Endothelial cell of umbilical vein (primary cell): ENCODE data around the gene MRPL12. TPM values are rescaled to one million over a fixed set of nuclear protein-coding genes. Genes with fewer than 3 reads are reported as not detected.

Source experiments
- BruUV-seq: library from RNA; stranded (reverse); fragments of 400-500 nt; replicated peaks from 2 replicates; lab custom pipeline; 2021; lab: Mats Ljungman, UMichigan
- CTCF ChIA-PET: fragments of 300-600, 350-600 bp; sonication (Branson Sonifier 250); formaldehyde crosslinking; loops from one replicate; lab custom pipeline; 2021; ENCODE audit warnings: antibody characterized with exemption, inconsistent platforms; lab: Charles Lee
- POLR2A ChIA-PET: fragments of 300-600, 350-600 bp; sonication (Branson Sonifier 250); formaldehyde crosslinking; loops from one replicate; lab custom pipeline; 2021; ENCODE audit warnings: antibody characterized with exemption, inconsistent platforms; lab: Charles Lee
- DNase-seq: peaks from one replicate; pipeline ENCODE4 v3.0.0-alpha.2; 2011; ENCODE audit warnings: low read depth, low spot score
- FAIRE-seq: peaks from 2 replicates; lab custom pipeline; 2011; peaks lifted over from hg19 to GRCh38; lab: Jason Lieb, UNC
- H2AFZ ChIP-seq: 2 replicates; pipeline ENCODE4 v1.6.0; 2012; ENCODE audit warnings: low read depth, low read length, control low read depth, inconsistent platforms
- H3K27ac ChIP-seq: 2 replicates; pipeline ENCODE4 v1.5.1; 2011; ENCODE audit warnings: low read depth, mild to moderate bottlenecking, control low read depth, low read length, moderate library complexity; ENCODE audit not compliant: insufficient read depth
- H3K27me3 ChIP-seq, 2 experiments: 2 replicates each; pipeline versions ENCODE4 v1.6.0 to v1.6.1; 2011; ENCODE audit warnings: low read length in 2 of 2, mixed read lengths in 1 of 2; ENCODE audit not compliant: control insufficient read depth in 2 of 2, insufficient read depth in 2 of 2
- H3K36me3 ChIP-seq, 2 experiments: 2 replicates in 1 of 2; 3 replicates in 1 of 2; pipeline ENCODE4 v1.5.1; 2011; ENCODE audit warnings: low read length in 2 of 2, mild to moderate bottlenecking in 1 of 2, moderate library complexity in 1 of 2; ENCODE audit not compliant: control insufficient read depth in 2 of 2, insufficient read depth in 2 of 2; ENCODE audit errors: extremely low read depth in 1 of 2
- H3K4me1 ChIP-seq: 3 replicates; pipeline ENCODE4 v1.5.1; 2011; ENCODE audit warnings: mild to moderate bottlenecking, low read length; ENCODE audit not compliant: control insufficient read depth, insufficient read depth; ENCODE audit errors: extremely low read depth
- H3K4me2 ChIP-seq: 2 replicates; pipeline ENCODE4 v1.6.1; 2011; ENCODE audit warnings: low read length, control low read depth, mixed read lengths; ENCODE audit not compliant: insufficient read depth
- H3K4me3 ChIP-seq, 3 experiments: fragments of 200-600 bp in 1 of 3; sonication (generic), shearing (Covaris generic) in 1 of 3; replicated peaks in 1 of 3; 2 replicates each; pipeline ENCODE4 v1.5.1; 2011 to 2016; ENCODE audit warnings: control low read depth in 3 of 3, low read length in 3 of 3, mild to moderate bottlenecking in 2 of 3, inconsistent platforms in 1 of 3, low read depth in 1 of 3, moderate library complexity in 1 of 3; ENCODE audit not compliant: insufficient read depth in 1 of 3
- H3K79me2 ChIP-seq: 2 replicates; pipeline ENCODE4 v1.6.0; 2012; ENCODE audit warnings: low read length, inconsistent platforms; ENCODE audit not compliant: control insufficient read depth, insufficient read depth
- H3K9ac ChIP-seq: replicated peaks from 2 replicates; pipeline ENCODE3; 2011; ENCODE audit warnings: low read length, control low read depth; ENCODE audit not compliant: insufficient read depth; ENCODE audit errors: extremely low read depth
- H3K9me1 ChIP-seq: replicated peaks from 3 replicates; pipeline ENCODE4 v1.6.0; 2011; ENCODE audit warnings: mild to moderate bottlenecking, low read length; ENCODE audit not compliant: control insufficient read depth, insufficient read depth; ENCODE audit errors: extremely low read depth
- H3K9me3 ChIP-seq: replicated peaks from 2 replicates; pipeline ENCODE4 v1.5.1; 2012; ENCODE audit warnings: low read length, inconsistent platforms; ENCODE audit not compliant: control insufficient read depth, insufficient read depth
- H4K20me1 ChIP-seq: replicated peaks from 2 replicates; pipeline ENCODE3; 2011; ENCODE audit warnings: mild to moderate bottlenecking, low read length; ENCODE audit not compliant: control insufficient read depth, insufficient read depth; ENCODE audit errors: extremely low read depth
- CTCF ChIP-seq, 2 donors: IDR thresholded peaks; 1 replicate in 1 of 2; 2 replicates in 1 of 2; pipeline ENCODE4 v1.5.1; 2011; ENCODE audit warnings: low read length in 2 of 2, mild to moderate bottlenecking in 2 of 2, moderate library complexity in 2 of 2, control low read depth in 1 of 2, inconsistent platforms in 1 of 2, low read depth in 1 of 2; ENCODE audit not compliant: insufficient read depth in 1 of 2; ENCODE audit errors: extremely low read depth in 1 of 2
- EZH2 ChIP-seq: IDR thresholded peaks from 2 replicates; pipeline ENCODE4 v1.6.1; 2012; ENCODE audit warnings: borderline replicate concordance, low read depth, mild to moderate bottlenecking, moderate library complexity, low read length, inconsistent platforms; ENCODE audit not compliant: severe bottlenecking
- FOS ChIP-seq: IDR thresholded peaks from 2 replicates; pipeline ENCODE4 v1.6.1; 2011; ENCODE audit warnings: mild to moderate bottlenecking, low read length, moderate library complexity, borderline replicate concordance; ENCODE audit not compliant: insufficient read depth
- GATA2 ChIP-seq: IDR thresholded peaks from 2 replicates; pipeline ENCODE4 v1.7.0; 2011; ENCODE audit warnings: low read depth, mild to moderate bottlenecking, moderate library complexity, mixed read lengths, low read length; ENCODE audit not compliant: insufficient read length, insufficient read depth
- JUN ChIP-seq: IDR thresholded peaks from 2 replicates; pipeline ENCODE4 v1.6.1; 2011; ENCODE audit warnings: borderline replicate concordance, low read depth; ENCODE audit not compliant: insufficient read length, insufficient read depth
- MYC ChIP-seq: IDR thresholded peaks from one replicate; pipeline ENCODE4 v1.6.1; 2011; ENCODE audit warnings: mild to moderate bottlenecking, low read depth, low read length
- POLR2A ChIP-seq: IDR thresholded peaks from 2 replicates; pipeline ENCODE4 v1.6.1; 2012; ENCODE audit warnings: low read depth, mild to moderate bottlenecking, control low read depth, low read length
- POLR2AphosphoS5 ChIP-seq: IDR thresholded peaks from 2 replicates; pipeline ENCODE4 v1.6.1; 2012; ENCODE audit warnings: low read depth, mild to moderate bottlenecking, control low read depth, low read length, moderate library complexity; ENCODE audit not compliant: insufficient read depth
- dilution Hi-C: fragments of 300-500 bp; cut with MboI; formaldehyde crosslinking; loops from one replicate; pipeline ENCODE4 v1.15.0; 2019; ENCODE audit warnings: low sequenced_read_pairs; ENCODE audit not compliant: extremely low pct_ligation_motif_present
- intact Hi-C: fragments of 100-400 bp; cut with micrococcal nuclease; formaldehyde crosslinking; loops from one replicate; pipeline ENCODE4 v1.10.0; 2022
- polyA plus RNA-seq, 4 experiments: library from polyadenylated mRNA; depleted of rRNA in 3 of 4; stranded (reverse) in 3 of 4; unstranded in 1 of 4; fragments of >200 nt; gene quantifications; 2 replicates each; pipeline versions ENCODE4 v1.2.1 to v1.2.3, GENCODE V29; 2011 to 2012; ENCODE audit warnings: missing spikeins in 1 of 4
- total RNA-seq: library from RNA; stranded (reverse); gene quantifications from 2 replicates; pipeline ENCODE4 v1.2.3, GENCODE V29; 2021
- TF ChIP-seq, protein P1 (sequence below): IDR thresholded peaks from 2 replicates; pipeline ENCODE4 v1.6.1; 2011; ENCODE audit not compliant: insufficient read depth, insufficient read length

The MRPL12 gene
- total and polyA plus RNA-seq, 2 donors (not counting 3 experiments of a cell fraction or from before 2014, with no cell fraction given), result 91.9 to 99.9 TPM

- intact Hi-C loops, result no loop called here
- peaks cover 18% of the 10 kb centered on the region for H3K4me1 ChIP-seq
- no peaks in the 10 kb centered on the region for H3K9me1 ChIP-seq
- no peak overlapping the region for H3K9ac ChIP-seq
- ChIA-PET POLR2A (interaction anchor here (0.6 kb wide), 2 partner anchors 135 to 212 kb away, joined by 4 to 9 read pairs; no protein-coding TSS in a partner anchor), CTCF (interaction anchor here (1.6 kb wide), 1 partner anchor 21 kb away, joined by 6 read pairs; no protein-coding TSS in a partner anchor)
- DNase-seq (no peak), FAIRE-seq (no peak)
- no TSS peak for BruUV-seq
- no peaks in the 10 kb centered on the region for H4K20me1 ChIP-seq
- H3K4me2 ChIP-seq, result no peak overlapping the region
- H3K9me3 ChIP-seq, result no peaks in the 10 kb centered on the region
- dilution Hi-C loops, result no loop called here
- H3K36me3 ChIP-seq, result no peaks in the 10 kb centered on the region
- no peak for TF ChIP-seq GATA2
- TF ChIP-seq MYC, result no peak
- TF ChIP-seq CTCF (IDR thresholded peaks at IDR 0.05; ENCODE audit: extremely low read depth in 1 of 2, insufficient read depth in 1 of 2, low read depth in 1 of 2, low read length in 2 of 2), result no peak
- TF ChIP-seq EZH2, result no peak
- TF ChIP-seq, protein P1, sequence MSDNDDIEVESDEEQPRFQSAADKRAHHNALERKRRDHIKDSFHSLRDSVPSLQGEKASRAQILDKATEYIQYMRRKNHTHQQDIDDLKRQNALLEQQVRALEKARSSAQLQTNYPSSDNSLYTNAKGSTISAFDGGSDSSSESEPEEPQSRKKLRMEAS, result no peak
- no peak for TF ChIP-seq FOS
- no peak for TF ChIP-seq POLR2AphosphoS5
- TF ChIP-seq POLR2A, result no peak
- TF ChIP-seq JUN, result no peak
- no peaks in the 10 kb centered on the region for H3K79me2 ChIP-seq
- H3K27ac ChIP-seq, result no peak overlapping the region
- H3K27me3 ChIP-seq, result no peaks in the 10 kb centered on the region
- no peak overlapping the region for H3K4me3 ChIP-seq
- H2AFZ ChIP-seq, result no peak overlapping the region
These were observed 10.6 kb downstream of the MRPL12 start for GRCh38 chr17:81713556-81714411.
